Ascending aorta (tissue), 2 donors: ENCODE measurements around the gene POU2F2. TPM values are rescaled to one million over a fixed set of nuclear protein-coding genes. Genes with fewer than 3 reads are reported as not detected.

Source experiments
- DNase-seq, 2 donors: peaks; one replicate each; pipeline ENCODE4 v3.0.0-alpha.2; 2019; ENCODE audit warnings: low spot score in 2 of 2
- H3K27ac ChIP-seq, 2 donors: fragments of 200-600 bp; sonication (generic); one replicate each; pipeline ENCODE4 v1.5.1; 2016 to 2017; ENCODE audit warnings: mild to moderate bottlenecking in 1 of 2
- H3K27me3 ChIP-seq: fragments of 200-600 bp; sonication (generic); one replicate; pipeline ENCODE4 v1.5.1; 2017
- H3K36me3 ChIP-seq, 2 donors: fragments of 200-600 bp; sonication (generic); one replicate each; pipeline ENCODE4 v1.5.1; 2016
- H3K4me1 ChIP-seq, 2 donors: fragments of 200-600 bp; sonication (generic); one replicate each; pipeline ENCODE4 v1.5.1; 2016 to 2017; ENCODE audit warnings: mild to moderate bottlenecking in 1 of 2
- H3K4me3 ChIP-seq, 2 donors: fragments of 200-600 bp; sonication (generic); one replicate each; pipeline ENCODE4 v1.5.1; 2016 to 2017; ENCODE audit warnings: mild to moderate bottlenecking in 1 of 2
- H3K9me3 ChIP-seq, 2 donors: fragments of 200-600 bp; sonication (generic); one replicate each; pipeline ENCODE4 v1.5.1; 2016
- intact Hi-C: fragments of 100-400 bp; cut with DNase I; formaldehyde crosslinking; loops from one replicate; pipeline ENCODE4 v1.15.1; 2023
- total RNA-seq: library from RNA; depleted of rRNA; stranded (reverse); fragments of >200 nt; gene quantifications from one replicate; pipeline ENCODE4 v1.1.0, GENCODE V29; 2016
- TF ChIP-seq, protein P1 (sequence below), 3 experiments: fragments of 200-600 bp in 2 of 3; fragments of 450-650 bp in 1 of 3; sonication (generic) in 2 of 3; IDR thresholded peaks; one replicate each; pipeline ENCODE4 v1.5.1; 2016 to 2019; ENCODE audit warnings: antibody characterized with exemption in 3 of 3, mild to moderate bottlenecking in 1 of 3, moderate library complexity in 1 of 3

POU2F2 gene
- total RNA-seq, 1 donor from 2014 or later = not detected

DNA sequence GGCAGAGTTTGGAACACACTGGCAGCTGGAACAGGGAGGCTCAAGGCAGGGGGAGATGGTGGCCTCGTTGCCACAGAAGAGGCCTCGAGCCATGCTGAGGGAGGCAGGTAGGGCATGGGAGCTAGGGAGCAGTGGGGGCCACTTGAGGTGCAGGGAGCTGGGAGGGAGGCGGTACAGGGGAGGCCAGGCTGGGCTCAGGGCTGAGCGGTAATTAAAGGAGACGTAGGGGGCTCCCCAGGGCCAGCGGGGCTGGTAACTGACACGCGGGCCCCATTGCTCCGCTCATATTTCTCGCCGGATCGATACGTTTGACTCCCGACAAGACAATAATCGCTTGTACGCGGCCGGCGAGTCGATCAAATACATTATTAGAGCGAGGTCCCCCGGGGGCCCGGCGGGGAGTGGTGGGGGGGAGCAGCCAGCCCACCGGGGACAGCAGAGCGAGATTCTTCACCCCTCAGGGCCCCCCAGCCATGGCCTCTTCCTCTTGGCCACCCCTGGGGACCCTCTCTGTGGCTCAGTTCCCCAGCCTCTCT lies 2.4 kb upstream of the POU2F2 start:
- H3K4me3 ChIP-seq = no peak overlapping the region
- TF ChIP-seq, protein P1, sequence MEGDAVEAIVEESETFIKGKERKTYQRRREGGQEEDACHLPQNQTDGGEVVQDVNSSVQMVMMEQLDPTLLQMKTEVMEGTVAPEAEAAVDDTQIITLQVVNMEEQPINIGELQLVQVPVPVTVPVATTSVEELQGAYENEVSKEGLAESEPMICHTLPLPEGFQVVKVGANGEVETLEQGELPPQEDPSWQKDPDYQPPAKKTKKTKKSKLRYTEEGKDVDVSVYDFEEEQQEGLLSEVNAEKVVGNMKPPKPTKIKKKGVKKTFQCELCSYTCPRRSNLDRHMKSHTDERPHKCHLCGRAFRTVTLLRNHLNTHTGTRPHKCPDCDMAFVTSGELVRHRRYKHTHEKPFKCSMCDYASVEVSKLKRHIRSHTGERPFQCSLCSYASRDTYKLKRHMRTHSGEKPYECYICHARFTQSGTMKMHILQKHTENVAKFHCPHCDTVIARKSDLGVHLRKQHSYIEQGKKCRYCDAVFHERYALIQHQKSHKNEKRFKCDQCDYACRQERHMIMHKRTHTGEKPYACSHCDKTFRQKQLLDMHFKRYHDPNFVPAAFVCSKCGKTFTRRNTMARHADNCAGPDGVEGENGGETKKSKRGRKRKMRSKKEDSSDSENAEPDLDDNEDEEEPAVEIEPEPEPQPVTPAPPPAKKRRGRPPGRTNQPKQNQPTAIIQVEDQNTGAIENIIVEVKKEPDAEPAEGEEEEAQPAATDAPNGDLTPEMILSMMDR (IDR thresholded peaks at IDR 0.05) = no peak
- H3K27me3 ChIP-seq = peaks cover 4% of the 10 kb centered on the region
- peaks cover 3 to 9% of the 10 kb centered on the region in 2 donors for H3K4me1 ChIP-seq
- H3K9me3 ChIP-seq = no peaks in the 10 kb centered on the region
- no peaks in the 10 kb centered on the region for H3K36me3 ChIP-seq
- DNase-seq = no peak
- no peak overlapping the region for H3K27ac ChIP-seq
- intact Hi-C loops = loop anchor here (10.0 kb wide), 1 partner anchor 300 kb away; no protein-coding TSS in a partner anchor

DNA sequence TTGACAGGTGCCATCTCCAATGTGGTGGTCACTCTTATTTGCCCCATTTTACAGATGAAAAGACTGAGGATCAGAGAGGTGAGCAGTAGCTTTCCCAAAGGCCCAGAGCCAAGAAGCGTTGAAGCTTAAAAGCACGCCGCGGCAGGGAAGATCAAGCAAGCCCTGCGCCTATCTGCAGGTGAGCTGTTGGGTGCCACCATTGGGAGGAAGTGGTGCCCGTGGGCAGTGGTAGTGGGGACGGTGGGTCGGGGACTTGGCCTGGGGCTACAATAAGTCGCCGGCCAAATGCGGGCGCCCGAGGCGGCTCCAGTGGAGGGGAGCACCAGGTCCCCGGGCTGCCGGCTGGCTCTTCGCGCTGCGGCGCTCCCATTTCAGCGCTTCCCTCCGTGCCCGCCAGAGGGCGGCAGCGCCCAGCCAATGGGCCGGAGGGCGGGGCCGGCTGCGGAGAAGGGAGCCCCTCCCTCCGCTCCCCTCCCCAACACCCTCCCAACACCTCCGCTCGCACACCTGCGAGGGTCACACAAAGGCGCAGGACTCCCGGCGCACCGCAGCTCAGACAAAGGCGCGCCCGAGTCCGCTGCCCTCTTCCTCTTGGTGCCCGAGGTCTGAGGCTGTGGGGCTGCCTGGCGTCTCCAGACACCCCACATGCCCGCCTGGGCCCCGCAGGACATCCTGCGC lies 744 bp upstream of the POU2F2 start:
- intact Hi-C loops = loop anchor here (2.0 to 10.0 kb wide), 4 partner anchors 52 to 302 kb away; partner anchors contain the start of gene MEGF8
- TF ChIP-seq, protein P1 (IDR thresholded peaks at IDR 0.05) = peak; percentile 95 to 97 (median 95)
- H3K9me3 ChIP-seq = no peaks in the 10 kb centered on the region
- no peaks in the 10 kb centered on the region for H3K36me3 ChIP-seq
- H3K4me3 ChIP-seq = peak overlapping the region; percentile 14 to 51
- H3K4me1 ChIP-seq = peaks cover 3 to 9% of the 10 kb centered on the region in 2 donors
- peaks cover 4% of the 10 kb centered on the region for H3K27me3 ChIP-seq
- H3K27ac ChIP-seq = no peak overlapping the region
- DNase-seq = peak in 1 of 2 donors; percentile 71

DNA sequence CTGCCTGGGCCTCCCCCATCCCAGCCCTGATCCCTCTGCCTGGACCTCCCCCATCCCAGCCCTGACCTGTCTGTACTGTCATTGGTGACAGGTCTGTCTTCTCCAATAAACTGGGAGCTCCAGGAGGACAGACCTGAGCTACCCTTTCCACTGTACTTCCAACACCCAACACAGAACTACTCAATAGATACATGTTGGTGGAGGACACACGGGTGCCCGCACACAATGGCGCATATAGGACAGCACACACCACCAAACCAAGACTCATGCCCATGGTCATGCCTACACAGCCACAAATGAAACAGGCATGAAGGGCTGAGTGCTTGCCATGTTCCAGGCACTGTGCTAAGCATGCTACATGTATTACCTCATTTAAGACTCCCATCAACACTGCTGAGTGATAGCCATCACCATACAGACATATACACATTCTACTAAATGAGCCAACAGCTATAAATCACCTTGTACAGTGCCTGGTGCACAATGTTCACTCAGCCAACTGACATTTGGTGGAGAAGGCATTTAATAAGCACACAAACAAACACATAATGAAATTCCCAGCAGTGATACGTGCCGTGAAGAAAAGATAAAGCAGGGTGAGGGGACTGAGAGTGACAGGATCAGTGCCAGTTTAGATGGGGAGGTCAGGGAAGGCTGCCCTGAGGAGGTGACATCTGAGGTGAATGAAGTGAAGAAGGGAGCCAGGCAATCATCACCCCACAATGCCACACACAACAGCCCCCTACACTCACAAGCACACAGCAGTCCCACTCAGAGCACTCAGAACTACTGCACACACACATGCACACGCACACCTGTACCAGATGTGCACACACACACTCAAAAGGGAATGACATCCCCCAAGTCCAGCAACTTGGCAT lies 857 bp downstream of the POU2F2 start:
- Histone ChIP-seq H3K36me3 (no peaks in the 10 kb centered on the region), H3K27ac (no peak overlapping the region), H3K27me3 (peaks cover 4% of the 10 kb centered on the region), H3K4me1 (peaks cover 3 to 9% of the 10 kb centered on the region in 2 donors), H3K9me3 (no peaks in the 10 kb centered on the region), H3K4me3 (peak overlapping the region in 1 of 2 donors; percentile 51)
- no peak for DNase-seq
- intact Hi-C loops = loop anchor here (2.0 to 10.0 kb wide), 4 partner anchors 53 to 303 kb away; partner anchors contain the start of gene MEGF8
- TF ChIP-seq, protein P1 (IDR thresholded peaks at IDR 0.05) = no peak

DNA sequence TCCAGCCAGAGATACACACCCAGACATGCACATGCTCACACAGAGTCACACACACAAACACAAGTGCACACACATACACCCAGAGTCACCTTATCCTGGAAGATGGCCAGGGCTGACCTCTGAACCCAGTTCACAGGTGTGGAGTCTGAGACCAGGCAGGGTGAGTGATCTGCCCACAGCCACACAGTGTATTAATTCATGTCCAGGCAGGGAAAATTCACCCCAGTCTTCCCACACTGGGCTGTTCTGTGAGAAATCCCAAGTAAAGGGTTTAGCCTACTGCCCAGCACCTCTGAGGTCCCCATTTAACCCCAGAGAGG lies 2.0 kb downstream of the POU2F2 start:
- H3K27ac ChIP-seq = no peak overlapping the region
- DNase-seq = no peak
- peaks cover 3 to 9% of the 10 kb centered on the region in 2 donors for H3K4me1 ChIP-seq
- TF ChIP-seq, protein P1 (IDR thresholded peaks at IDR 0.05) = no peak
- H3K36me3 ChIP-seq = no peaks in the 10 kb centered on the region
- intact Hi-C loops = loop anchor here (10.0 kb wide), 1 partner anchor 305 kb away; no protein-coding TSS in a partner anchor
- peaks cover 4% of the 10 kb centered on the region for H3K27me3 ChIP-seq
- no peaks in the 10 kb centered on the region for H3K9me3 ChIP-seq
- H3K4me3 ChIP-seq = no peak overlapping the region

DNA sequence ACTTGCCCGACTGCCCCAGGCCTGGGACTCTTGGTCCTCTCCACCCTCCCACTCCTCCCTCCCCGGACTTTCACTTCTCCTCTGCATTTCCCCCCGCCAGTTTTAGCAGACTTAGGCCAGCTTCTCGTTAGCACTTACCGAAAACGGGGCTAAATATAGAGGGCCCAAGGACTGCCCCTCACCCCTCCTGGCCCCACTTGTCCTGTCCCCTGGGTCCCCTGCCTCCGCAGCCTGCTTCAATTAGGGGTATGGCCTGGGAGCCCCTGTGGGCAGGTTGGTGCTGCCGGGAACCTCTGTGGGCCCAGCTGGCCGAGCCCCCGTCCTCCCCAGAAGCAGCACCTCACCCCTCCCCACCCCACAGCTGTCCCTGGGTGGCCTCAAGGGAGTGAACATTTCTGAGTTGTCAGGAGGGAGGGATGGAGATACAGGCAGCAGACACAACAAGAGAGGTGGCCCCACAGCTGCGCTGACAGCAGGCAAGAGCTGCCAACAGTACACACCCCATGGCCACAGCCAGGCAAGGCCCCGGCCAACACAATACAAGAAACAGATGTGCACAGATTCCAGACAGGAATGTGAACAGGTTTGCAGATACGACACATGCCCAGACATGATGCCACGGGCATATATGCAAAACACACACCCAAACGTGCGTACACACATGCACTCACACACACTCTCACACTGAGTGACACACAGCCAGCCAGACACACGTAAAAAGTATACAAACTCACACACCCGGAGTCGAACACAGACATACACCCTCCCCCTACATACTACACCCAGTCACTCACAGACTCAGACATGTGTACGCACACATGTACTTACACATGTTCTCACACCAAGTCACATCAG lies 2.6 kb downstream of the POU2F2 start:
- no peaks in the 10 kb centered on the region for H3K9me3 ChIP-seq
- no peak overlapping the region for H3K4me3 ChIP-seq
- H3K4me1 ChIP-seq = peaks cover 3 to 9% of the 10 kb centered on the region in 2 donors
- H3K27me3 ChIP-seq = peaks cover 4% of the 10 kb centered on the region
- no peak overlapping the region for H3K27ac ChIP-seq
- TF ChIP-seq, protein P1 (IDR thresholded peaks at IDR 0.05) = no peak
- peak; percentile 17 to 68 for DNase-seq
- no peaks in the 10 kb centered on the region for H3K36me3 ChIP-seq
- intact Hi-C loops = loop anchor here (10.0 kb wide), 1 partner anchor 305 kb away; no protein-coding TSS in a partner anchor
